GM10847 (cell line): Measurements from ENCODE around the gene PNMA6F.

Source experiments
- POLR2A ChIP-seq: IDR thresholded peaks from 2 replicates; pipeline ENCODE4 v1.6.1; 2011; ENCODE audit not compliant: insufficient read length; ENCODE audit errors: extremely low read depth

Gene PNMA6F

DNA sequence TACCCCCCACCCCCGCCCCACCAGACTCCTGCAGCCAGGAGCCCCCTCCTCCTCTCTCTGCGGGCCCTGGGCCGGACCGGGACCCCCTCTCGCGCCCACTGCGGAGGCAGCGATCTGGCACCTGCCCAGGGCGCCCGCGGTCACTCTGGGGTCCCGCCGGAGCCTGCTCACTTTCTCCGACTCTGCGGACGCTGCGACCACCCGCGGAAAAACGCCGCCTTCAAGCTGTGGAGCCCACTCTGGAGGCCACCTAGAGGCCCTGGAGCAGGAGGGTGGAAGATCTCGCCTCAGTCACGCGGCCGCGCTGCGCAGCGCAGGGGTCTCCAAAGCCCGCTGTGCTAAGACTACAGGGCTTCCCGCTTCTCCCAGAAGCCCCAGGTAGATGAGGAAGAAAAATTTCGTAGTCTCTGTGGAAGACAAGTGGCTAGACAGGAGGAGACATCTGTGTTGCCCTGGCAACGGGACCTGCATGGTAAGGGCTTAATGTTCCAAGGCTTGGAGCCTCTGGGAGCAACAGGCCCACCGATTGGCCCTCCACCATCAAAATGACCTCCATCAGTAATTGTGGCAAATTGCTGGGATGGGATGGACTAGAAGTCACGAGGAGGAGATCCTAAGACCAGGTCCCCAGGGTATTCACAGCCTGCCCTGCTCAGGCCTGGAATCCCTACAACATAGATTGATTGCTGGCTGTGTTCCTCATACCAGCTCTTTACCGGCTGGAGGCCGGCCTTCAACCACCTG, at the start of gene PNMA6F:
PNMA6F (minus strand) TSS at position 387 of the 744 bp plus-strand sequence. CDS start 1,093 bp downstream, outside the sequence.
- no peak for TF ChIP-seq POLR2A

DNA sequence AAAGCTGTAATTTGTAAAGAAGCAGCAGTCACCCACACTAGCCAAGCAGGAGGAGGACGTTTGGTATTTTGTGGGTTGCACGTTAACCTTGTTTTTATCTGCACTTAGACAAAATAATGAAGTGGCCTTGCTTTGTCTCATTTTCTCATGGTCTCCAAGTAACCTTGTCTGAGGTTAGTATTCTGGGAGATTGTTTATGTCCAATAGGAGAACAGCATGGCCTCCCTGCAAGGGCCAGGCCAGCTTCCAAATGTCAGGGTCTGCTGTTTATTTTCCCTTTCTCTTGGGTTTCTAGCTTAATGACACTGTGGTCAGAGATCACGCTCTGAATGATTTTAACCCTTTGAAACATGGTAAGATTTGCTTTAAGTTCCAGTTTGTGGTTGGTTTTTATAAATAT, 49.7 kb upstream of the PNMA6F start:
- no peak for TF ChIP-seq POLR2A

DNA sequence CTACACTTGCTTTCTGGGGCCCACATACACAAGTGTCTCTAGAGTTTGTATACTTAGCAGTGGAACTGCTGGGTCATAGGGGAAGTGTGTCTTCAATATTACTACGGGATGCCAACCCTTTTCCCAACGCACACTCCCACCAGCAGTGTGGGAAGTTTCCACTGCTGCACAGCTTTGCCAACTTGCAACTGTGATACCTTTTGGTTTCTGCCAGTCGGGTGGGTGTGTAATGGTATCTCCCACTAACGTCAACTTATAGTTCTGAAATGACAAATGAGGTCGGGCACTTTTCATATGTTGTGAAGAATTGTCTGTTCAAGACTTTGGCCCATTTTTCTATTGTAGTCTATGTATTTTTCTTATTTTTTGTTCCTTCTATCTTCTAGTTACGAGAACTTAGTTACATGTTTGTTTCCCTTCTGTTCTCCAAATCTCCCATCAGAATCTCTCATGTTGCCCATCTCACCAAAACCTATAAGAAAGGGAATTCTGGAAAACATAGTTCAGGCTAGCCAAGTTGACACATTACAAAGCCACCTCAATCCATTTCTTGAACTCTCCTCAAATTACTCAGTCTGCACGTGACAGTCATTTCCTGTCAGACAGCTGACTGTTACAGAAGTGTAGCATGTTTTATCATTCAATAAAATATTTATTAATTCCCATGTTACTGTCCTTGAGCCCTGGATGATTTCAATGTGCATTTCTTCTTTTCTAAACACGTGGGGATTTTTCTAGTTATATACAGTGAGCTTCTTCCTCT, 48.9 kb upstream of the PNMA6F start:
- TF ChIP-seq POLR2A, result no peak

GRCh38 chrX:153366878-153367538, 45.4 kb upstream of the PNMA6F start:
- no peak for TF ChIP-seq POLR2A

DNA sequence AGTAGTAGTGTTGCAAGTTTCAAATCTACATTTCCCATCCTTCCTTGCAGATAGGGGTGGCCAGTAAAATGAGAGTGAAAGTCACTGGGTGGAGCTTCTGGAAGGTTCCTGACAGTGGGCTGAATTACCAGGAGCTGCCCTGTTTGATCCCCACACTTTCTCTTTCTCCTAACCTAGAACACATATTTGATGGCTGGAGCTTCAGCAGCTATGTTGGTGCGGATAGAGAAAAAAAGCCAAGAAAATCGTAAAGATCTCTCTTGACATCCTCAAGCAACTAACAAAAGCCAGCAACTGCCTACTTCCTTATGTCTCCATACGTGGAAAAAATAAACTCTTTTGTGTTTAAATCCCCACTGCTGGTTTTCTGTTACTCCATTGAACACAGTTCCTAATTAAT, 44.6 kb upstream of the PNMA6F start:
- TF ChIP-seq POLR2A, result no peak

GRCh38 chrX:153365670-153366069, 44.1 kb upstream of the PNMA6F start:
- no peak for TF ChIP-seq POLR2A

GRCh38 chrX:153361781-153362397, 40.3 kb upstream of the PNMA6F start:
- no peak for TF ChIP-seq POLR2A

GRCh38 chrX:153357877-153358276, 36.3 kb upstream of the PNMA6F start:
- TF ChIP-seq POLR2A, result no peak

DNA sequence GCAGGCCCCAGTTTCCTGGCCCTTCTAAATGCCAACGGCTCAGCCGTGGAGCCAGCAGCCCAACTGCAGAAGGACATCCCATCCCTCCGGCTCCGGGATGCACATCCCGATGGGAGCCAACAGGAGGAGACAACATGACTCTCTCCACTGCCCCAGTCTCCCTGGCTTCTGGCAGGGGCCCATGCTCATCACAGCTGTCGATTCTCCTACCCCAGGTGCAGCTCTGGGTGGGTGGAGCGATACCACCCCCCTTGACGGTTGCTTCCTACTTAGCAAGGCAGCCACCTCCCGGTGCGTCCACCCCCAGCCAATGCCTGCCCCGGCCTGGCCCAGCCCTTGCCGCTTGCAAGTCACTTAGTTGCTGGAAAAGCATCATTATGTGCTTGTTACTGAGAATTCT, 31.8 kb upstream of the PNMA6F start:
- no peak for TF ChIP-seq POLR2A

DNA sequence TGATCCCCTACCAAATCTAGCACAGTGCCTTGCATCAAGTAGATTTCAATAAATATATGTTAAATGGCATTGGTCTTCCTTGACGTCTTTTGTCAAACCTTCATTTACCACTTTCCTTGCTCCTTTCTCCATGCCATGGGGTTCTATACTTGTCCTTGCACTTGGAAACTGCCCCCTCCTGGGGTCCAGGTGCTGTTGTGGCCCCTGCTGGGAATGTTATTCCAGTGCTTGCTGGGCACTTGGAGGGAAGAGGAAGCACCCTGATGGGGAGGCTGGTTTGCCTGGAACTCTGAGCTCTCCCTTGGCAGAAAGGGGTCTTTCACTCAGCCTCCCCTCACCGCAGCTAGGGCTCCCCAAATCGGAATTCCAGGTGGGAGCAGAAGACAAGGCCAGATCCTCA, 31.3 kb upstream of the PNMA6F start:
- TF ChIP-seq POLR2A, result no peak

- no peak for TF ChIP-seq POLR2A
Observed at GRCh38 chrX:153351981-153352380, 30.4 kb upstream of the PNMA6F start.

DNA sequence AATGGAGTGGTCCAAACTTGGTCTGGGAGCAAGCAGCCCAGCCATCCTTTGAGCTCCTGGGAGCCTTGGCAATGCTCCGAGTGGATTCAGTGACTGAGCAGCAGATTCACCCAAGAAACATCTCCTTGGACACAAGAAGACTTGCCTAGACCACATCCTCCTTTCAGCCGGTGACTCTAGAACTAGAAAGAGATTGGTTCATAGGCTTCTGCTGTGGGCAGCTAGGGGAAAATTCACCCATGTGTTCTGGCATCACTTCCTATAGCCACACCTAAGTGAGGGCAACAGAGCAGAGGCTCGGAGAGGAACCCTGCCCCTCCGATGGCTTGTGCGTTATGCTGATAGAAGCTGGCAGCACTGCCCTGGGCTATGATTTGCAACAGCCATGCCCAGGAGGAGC, 28.4 kb upstream of the PNMA6F start:
- no peak for TF ChIP-seq POLR2A

- TF ChIP-seq POLR2A, result no peak
Observed at GRCh38 chrX:153348421-153348820, 26.9 kb upstream of the PNMA6F start.

DNA sequence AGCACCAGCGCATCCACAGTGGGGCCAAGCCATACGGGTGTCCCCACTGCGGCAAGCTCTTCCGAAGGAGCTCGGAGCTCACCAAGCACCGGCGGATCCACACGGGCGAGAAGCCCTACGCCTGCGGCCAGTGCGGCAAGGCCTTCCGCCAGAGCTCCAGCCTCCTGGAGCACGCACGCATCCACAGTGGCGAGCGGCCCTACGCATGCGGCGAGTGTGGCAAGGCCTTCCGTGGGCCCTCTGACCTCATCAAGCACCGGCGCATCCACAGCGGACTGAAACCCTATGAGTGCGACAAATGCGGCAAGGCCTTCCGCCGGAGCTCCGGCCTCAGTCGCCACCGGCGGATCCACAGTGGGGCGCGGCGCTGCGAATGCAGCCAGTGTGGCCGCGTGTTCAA, 26.0 kb upstream of the PNMA6F start:
- no peak for TF ChIP-seq POLR2A

GRCh38 chrX:153343674-153344073, 22.1 kb upstream of the PNMA6F start:
- TF ChIP-seq POLR2A, result no peak

DNA sequence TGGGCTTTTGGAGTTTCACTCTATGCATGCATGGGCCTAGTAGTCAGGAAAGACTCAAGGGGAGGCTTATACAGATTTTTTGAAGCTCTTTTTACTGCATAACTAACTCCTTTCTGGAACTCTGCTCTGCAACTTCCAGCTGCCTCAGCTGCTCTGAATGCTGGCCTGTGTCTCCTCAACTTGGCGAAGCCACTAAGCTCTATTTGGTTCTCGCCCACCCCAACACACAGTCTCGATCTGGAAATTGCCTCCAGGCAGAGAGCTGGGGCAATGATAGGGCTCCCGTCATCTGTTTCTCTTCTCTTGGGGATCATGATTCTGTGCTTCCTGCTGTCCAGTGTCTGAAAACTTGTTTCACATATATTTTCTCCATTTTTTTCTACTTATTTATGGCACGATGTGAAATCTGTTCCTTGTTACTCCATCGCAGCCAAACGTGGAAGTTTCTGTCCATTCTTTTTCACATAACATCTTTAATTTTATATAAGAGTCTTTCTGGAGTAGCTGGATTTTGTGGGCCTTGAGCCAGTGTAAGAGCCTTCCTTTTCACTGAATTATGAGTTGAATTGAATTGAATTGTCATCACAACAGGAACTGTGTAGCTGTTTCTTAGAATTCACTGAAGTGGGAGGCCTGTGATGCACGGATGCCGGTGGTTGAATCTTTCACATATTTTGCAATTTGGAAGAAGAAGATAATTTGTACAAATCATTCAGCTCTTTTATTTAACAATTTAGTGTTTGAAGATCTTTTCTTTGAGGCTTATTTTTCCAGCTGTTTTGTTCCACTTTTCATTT, 21.4 kb upstream of the PNMA6F start:
- no peak for TF ChIP-seq POLR2A
